Suprapubic skin (tissue), 3 donors: Measurements from ENCODE around the gene NUDT17.

Experiments
- POLR2A ChIP-seq, 2 donors: fragments of 450-650 bp; IDR thresholded peaks; one replicate each; pipeline ENCODE4 v1.6.1; 2017; ENCODE audit warnings: antibody characterized with exemption in 2 of 2, mild to moderate bottlenecking in 2 of 2, moderate library complexity in 2 of 2
- TF ChIP-seq, protein P1 (sequence below), 2 donors: fragments of 200-600 bp in 1 of 2; fragments of 450-650 bp in 1 of 2; sonication (generic) in 1 of 2; IDR thresholded peaks; one replicate each; pipeline ENCODE4 v1.5.1; 2016 to 2019; ENCODE audit warnings: antibody characterized with exemption in 2 of 2, mild to moderate bottlenecking in 1 of 2, moderate library complexity in 1 of 2

DNA sequence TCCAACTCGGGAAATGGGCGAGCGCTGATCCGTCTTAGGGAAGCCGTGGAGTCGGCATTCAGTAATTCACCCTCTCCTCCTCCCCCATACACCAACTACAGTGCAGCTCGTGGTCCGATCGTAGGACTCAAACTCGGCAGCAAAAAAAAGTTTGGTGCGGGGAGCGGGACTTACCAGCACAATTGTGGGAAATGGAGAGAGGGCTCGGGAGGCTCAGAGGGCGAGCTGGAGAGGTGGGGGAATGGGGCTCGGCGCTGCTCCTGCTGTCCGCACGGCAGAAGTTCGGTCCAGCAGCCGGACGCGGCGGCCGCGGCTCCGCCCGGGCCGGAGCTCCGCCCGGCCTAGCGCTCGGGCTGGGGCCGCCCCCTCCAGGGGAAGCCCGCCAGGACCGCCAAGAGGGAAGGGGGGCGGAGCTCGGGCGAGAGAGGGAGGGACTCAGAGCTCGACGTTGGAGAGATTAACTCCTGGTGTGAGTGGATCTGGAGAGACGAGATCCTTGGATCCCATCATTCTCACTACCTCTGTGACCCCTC, 14.1 kb downstream of the NUDT17 start:
- TF ChIP-seq, protein P1, sequence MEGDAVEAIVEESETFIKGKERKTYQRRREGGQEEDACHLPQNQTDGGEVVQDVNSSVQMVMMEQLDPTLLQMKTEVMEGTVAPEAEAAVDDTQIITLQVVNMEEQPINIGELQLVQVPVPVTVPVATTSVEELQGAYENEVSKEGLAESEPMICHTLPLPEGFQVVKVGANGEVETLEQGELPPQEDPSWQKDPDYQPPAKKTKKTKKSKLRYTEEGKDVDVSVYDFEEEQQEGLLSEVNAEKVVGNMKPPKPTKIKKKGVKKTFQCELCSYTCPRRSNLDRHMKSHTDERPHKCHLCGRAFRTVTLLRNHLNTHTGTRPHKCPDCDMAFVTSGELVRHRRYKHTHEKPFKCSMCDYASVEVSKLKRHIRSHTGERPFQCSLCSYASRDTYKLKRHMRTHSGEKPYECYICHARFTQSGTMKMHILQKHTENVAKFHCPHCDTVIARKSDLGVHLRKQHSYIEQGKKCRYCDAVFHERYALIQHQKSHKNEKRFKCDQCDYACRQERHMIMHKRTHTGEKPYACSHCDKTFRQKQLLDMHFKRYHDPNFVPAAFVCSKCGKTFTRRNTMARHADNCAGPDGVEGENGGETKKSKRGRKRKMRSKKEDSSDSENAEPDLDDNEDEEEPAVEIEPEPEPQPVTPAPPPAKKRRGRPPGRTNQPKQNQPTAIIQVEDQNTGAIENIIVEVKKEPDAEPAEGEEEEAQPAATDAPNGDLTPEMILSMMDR (IDR thresholded peaks at IDR 0.05): no peak
- peak in 1 of 2 donors; percentile 50 for TF ChIP-seq POLR2A (IDR thresholded peaks at IDR 0.05)
